ENCODE results near the gene PTGFR.

PTGFR gene

DNA sequence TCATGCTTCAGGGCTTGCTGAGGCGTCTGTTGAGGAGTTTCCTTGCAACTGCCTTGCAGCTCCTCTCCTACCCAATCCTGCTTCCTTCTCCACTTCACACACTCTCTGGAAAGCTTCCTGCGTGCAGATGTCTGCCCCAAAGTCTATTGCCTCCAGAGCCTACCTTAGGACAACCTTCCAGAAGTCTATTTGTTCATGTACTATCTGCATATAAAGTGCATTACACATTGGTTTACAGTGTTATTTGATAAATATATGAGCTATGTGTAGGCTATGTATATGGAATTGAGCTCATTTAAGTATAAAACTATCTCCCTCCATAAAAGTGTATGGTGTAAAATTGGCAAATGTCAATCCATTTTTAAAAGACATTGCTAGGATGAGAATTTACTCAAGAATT, 9.8 kb downstream of the PTGFR start (continued):
- TF ChIP-seq KLF8 (tag by site-specific recombination; IDR thresholded peaks at IDR 0.05): no peak
- no peak for TF ChIP-seq ZFP37 (tag by site-specific recombination; IDR thresholded peaks at IDR 0.05)
- TF ChIP-seq, protein P1, sequence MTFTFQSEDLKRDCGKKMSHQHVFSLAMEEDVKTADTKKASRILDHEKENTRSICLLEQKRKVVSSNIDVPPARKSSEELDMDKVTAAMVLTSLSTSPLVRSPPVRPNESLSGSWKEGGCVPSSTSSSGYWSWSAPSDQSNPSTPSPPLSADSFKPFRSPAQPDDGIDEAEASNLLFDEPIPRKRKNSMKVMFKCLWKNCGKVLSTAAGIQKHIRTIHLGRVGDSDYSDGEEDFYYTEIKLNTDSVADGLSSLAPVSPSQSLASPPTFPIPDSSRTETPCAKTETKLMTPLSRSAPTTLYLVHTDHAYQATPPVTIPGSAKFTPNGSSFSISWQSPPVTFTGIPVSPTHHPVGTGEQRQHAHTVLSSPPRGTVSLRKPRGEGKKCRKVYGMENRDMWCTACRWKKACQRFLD (tag by site-specific recombination; IDR thresholded peaks at IDR 0.05): no peak
- TF ChIP-seq BCL11A (tag by site-specific recombination; IDR thresholded peaks at IDR 0.05; ENCODE audit: low read depth): no peak
- TF ChIP-seq ZNF777 (tag by site-specific recombination; IDR thresholded peaks at IDR 0.05; ENCODE audit: borderline replicate concordance): no peak

DNA sequence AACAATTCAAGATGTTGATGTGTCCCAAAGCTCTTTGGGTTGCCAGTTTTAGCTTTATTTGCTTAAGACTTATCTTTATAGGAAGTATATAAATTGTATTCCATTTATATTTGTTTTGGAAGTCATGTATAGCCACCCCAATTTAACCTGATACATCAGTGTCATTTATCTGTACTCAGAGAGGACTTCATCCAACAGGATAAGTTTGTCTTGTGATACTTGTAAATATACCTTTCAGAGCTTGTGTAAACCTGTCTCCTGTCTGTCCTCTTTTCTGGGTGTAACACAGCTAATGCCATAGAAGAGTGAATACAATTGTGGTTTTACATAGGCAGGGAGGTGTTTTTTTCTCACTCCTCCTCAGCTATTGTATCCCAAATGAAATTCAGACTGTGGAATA, 10.4 kb downstream of the PTGFR start:
- Histone ChIP-seq H3K9me3 (ENCODE audit: control insufficient read depth, insufficient read depth, low read depth, low read length) (no peaks in the 10 kb centered on the region), H3K4me1 (ENCODE audit: control insufficient read depth, insufficient read depth, low read length) (no peaks in the 10 kb centered on the region), H3K27ac (ENCODE audit: extremely low read depth, low read depth, low read length) (no peak overlapping the region), H3K4me3 (ENCODE audit: low read depth, low read length) (no peak overlapping the region), H3K36me3 (ENCODE audit: control insufficient read depth in 2 of 2, insufficient read depth in 1 of 2, low read length in 2 of 2) (no peaks in the 10 kb centered on the region)
- no peak for TF ChIP-seq YY1 (tag by site-specific recombination; IDR thresholded peaks at IDR 0.05)
- no peak for TF ChIP-seq ZNF792 (tag by site-specific recombination; IDR thresholded peaks at IDR 0.05)
- TF ChIP-seq ZNF529 (tag by site-specific recombination; IDR thresholded peaks at IDR 0.05; ENCODE audit: insufficient replicate concordance): no peak
- no peak for TF ChIP-seq SP7 (tag by site-specific recombination; IDR thresholded peaks at IDR 0.05)
- TF ChIP-seq ZNF621 (tag by site-specific recombination; IDR thresholded peaks at IDR 0.05): no peak
- TF ChIP-seq, protein P2, sequence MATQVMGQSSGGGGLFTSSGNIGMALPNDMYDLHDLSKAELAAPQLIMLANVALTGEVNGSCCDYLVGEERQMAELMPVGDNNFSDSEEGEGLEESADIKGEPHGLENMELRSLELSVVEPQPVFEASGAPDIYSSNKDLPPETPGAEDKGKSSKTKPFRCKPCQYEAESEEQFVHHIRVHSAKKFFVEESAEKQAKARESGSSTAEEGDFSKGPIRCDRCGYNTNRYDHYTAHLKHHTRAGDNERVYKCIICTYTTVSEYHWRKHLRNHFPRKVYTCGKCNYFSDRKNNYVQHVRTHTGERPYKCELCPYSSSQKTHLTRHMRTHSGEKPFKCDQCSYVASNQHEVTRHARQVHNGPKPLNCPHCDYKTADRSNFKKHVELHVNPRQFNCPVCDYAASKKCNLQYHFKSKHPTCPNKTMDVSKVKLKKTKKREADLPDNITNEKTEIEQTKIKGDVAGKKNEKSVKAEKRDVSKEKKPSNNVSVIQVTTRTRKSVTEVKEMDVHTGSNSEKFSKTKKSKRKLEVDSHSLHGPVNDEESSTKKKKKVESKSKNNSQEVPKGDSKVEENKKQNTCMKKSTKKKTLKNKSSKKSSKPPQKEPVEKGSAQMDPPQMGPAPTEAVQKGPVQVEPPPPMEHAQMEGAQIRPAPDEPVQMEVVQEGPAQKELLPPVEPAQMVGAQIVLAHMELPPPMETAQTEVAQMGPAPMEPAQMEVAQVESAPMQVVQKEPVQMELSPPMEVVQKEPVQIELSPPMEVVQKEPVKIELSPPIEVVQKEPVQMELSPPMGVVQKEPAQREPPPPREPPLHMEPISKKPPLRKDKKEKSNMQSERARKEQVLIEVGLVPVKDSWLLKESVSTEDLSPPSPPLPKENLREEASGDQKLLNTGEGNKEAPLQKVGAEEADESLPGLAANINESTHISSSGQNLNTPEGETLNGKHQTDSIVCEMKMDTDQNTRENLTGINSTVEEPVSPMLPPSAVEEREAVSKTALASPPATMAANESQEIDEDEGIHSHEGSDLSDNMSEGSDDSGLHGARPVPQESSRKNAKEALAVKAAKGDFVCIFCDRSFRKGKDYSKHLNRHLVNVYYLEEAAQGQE (tag by site-specific recombination; IDR thresholded peaks at IDR 0.05): no peak
- TF ChIP-seq, protein P3, sequence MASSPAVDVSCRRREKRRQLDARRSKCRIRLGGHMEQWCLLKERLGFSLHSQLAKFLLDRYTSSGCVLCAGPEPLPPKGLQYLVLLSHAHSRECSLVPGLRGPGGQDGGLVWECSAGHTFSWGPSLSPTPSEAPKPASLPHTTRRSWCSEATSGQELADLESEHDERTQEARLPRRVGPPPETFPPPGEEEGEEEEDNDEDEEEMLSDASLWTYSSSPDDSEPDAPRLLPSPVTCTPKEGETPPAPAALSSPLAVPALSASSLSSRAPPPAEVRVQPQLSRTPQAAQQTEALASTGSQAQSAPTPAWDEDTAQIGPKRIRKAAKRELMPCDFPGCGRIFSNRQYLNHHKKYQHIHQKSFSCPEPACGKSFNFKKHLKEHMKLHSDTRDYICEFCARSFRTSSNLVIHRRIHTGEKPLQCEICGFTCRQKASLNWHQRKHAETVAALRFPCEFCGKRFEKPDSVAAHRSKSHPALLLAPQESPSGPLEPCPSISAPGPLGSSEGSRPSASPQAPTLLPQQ (tag by site-specific recombination; IDR thresholded peaks at IDR 0.05): no peak
- no peak for TF ChIP-seq ZNF654 (tag by site-specific recombination; IDR thresholded peaks at IDR 0.05; ENCODE audit: low read depth)
- TF ChIP-seq ZNF366 (tag by site-specific recombination; conservative IDR thresholded peaks at IDR 0.05): no peak
- no peak for TF ChIP-seq ZNF677 (tag by site-specific recombination; IDR thresholded peaks at IDR 0.05)
- no peak for TF ChIP-seq ZNF521 (tag by site-specific recombination; IDR thresholded peaks at IDR 0.05)
- TF ChIP-seq, protein P4, sequence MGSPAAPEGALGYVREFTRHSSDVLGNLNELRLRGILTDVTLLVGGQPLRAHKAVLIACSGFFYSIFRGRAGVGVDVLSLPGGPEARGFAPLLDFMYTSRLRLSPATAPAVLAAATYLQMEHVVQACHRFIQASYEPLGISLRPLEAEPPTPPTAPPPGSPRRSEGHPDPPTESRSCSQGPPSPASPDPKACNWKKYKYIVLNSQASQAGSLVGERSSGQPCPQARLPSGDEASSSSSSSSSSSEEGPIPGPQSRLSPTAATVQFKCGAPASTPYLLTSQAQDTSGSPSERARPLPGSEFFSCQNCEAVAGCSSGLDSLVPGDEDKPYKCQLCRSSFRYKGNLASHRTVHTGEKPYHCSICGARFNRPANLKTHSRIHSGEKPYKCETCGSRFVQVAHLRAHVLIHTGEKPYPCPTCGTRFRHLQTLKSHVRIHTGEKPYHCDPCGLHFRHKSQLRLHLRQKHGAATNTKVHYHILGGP (tag by site-specific recombination; IDR thresholded peaks at IDR 0.05): no peak
- no peak for TF ChIP-seq ZNF2 (tag by site-specific recombination; IDR thresholded peaks at IDR 0.05)
- no peak for TF ChIP-seq GLI2 (tag by site-specific recombination; IDR thresholded peaks at IDR 0.05; ENCODE audit: borderline replicate concordance, low read depth)
- CTCF ChIA-PET: interaction anchor here (0.7 kb wide), 1 partner anchor 387 kb away, joined by 3 read pairs; no protein-coding TSS in a partner anchor
- POLR2A ChIA-PET: no interaction called here

Data from HEK293 (cell line).